ENCODE measurements around the gene B3GALT4.
A peak's percentile ranks its signal among the peaks of the same experiment; 100 is the strongest.

Gene B3GALT4

GRCh38 chr6:33292996-33293682 is 16.2 kb downstream of the B3GALT4 start:
- no peak for DNase-seq

- DNase-seq = no peak
These were observed 17.3 kb downstream of the B3GALT4 start for GRCh38 chr6:33294086-33294823.

GRCh38 chr6:33295621-33296369 is 18.9 kb downstream of the B3GALT4 start:
- no peak for DNase-seq

GRCh38 chr6:33296797-33297405 is 20.0 kb downstream of the B3GALT4 start:
- DNase-seq = no peak

GRCh38 chr6:33297406-33297955 is 20.6 kb downstream of the B3GALT4 start:
- DNase-seq = no peak

GRCh38 chr6:33297956-33298772 is 21.2 kb downstream of the B3GALT4 start:
- no peak for DNase-seq

GRCh38 chr6:33298773-33299236 is 21.9 kb downstream of the B3GALT4 start, which contains the start of gene RGL2:
Gene RGL2, minus strand, starts transcription at chr6:33298942. Its CDS starts 332 bp downstream, at chr6:33298610.
- peak; percentile 61 for DNase-seq

GRCh38 chr6:33299237-33299944 is 22.5 kb downstream of the B3GALT4 start:
- peak; percentile 94 for DNase-seq

- no peak for DNase-seq
These were observed 25.0 kb downstream of the B3GALT4 start for GRCh38 chr6:33301877-33302276.

- DNase-seq = no peak
These were observed 27.3 kb downstream of the B3GALT4 start for GRCh38 chr6:33304216-33304615.

- no peak for DNase-seq
These were observed 28.1 kb downstream of the B3GALT4 start for GRCh38 chr6:33305052-33305451.

- no peak for DNase-seq
These were observed 29.4 kb downstream of the B3GALT4 start for GRCh38 chr6:33306356-33306755.

GRCh38 chr6:33312361-33313104 is 35.6 kb downstream of the B3GALT4 start:
- DNase-seq = peak; percentile 74

GRCh38 chr6:33313105-33313708 is 36.3 kb downstream of the B3GALT4 start:
- peak; percentile 51 for DNase-seq

GRCh38 chr6:33313709-33314514 is 37.0 kb downstream of the B3GALT4 start, which contains the start of gene TAPBP:
Gene TAPBP, minus strand, starts transcription at chr6:33314078. Its CDS starts 37 bp downstream, at chr6:33314041.
- peak; percentile 76 for DNase-seq

GRCh38 chr6:33314515-33314942 is 37.6 kb downstream of the B3GALT4 start:
- DNase-seq = peak; percentile 53

- no peak for DNase-seq
These were observed 38.2 kb downstream of the B3GALT4 start for GRCh38 chr6:33314943-33315792.

Measured in stimulated activated CD4-positive, alpha-beta T cell treated with anti-CD3 and anti-CD28 coated beads, Interleukin-12 subunit alpha, Interleukin-12 subunit beta, amount 100 ng/mL, for 4 hours (primary cell).